ELR (cell line): ENCODE measurements around the gene GCNT4.

Experiments used
- DNase-seq: peaks from one replicate; pipeline ENCODE4 v3.0.0-alpha.2; 2015; ENCODE audit warnings: low read depth

The GCNT4 gene

DNA sequence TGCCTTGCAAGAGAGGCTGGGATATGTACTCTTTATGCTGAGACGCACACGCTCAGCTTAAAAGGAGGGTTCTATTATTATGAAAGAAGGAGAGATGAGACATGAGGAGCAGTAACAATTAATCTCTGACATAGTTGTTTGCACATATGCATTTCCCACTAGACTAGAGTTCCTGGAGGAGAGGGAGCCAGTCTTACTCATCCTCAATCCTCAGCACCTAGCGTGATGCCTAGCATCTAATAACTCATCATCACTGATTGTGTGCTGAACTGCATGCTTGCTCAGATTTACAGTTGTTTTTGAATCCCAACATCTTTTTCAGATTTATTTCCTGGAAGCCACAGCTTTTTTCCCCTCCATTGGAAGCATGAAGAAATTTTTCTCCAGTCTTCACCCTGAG is 35.5 kb downstream of the GCNT4 start:
- no peak for DNase-seq

DNA sequence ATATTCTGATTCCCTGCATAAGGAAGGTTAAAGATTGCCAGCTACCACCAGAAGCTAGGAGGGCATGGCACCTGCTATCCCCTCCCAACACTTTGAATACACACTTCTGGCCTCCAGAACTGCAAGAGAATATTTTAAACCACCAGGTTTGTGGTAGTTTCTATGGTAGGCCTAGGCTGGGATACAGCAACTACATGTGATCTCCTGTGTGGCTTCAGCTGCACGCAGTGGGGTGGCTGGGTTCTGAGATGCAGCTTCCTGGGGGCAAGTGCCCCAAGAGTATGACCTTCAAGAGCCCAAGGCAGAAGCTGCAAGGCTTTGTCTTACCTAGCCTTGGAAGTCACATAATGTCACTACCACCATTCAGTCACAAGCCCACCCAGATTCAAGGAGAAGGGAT is 39.6 kb downstream of the GCNT4 start:
- DNase-seq = no peak

- no peak for DNase-seq
These were observed 41.5 kb downstream of the GCNT4 start for GRCh38 chr5:75010838-75011237.

GRCh38 chr5:75009556-75010345 is 42.6 kb downstream of the GCNT4 start:
- no peak for DNase-seq

- peak; percentile 17 for DNase-seq
These were observed 45.2 kb downstream of the GCNT4 start for GRCh38 chr5:75006865-75007822.

DNA sequence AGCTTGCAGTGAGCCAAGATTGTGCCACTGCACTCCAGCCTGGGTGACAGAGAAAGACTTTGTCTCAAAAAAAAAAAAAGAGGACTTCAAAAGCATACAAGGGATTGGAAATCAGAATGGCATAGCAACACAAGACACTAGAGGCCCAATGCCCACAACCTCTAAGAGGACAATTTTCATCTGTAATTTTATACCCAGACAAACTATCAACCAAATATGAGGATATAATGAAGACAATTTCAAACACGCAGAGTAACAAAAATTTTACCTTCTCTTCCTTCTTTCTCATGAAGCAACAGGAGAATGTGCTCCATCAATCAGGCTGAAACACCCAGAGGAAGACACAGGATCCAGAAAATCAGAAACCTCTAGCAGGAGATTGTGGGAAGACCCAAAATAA is 46.8 kb downstream of the GCNT4 start:
- DNase-seq = no peak
